Measurements from ENCODE around the gene TRERF1. TPM values are rescaled to one million over a fixed set of nuclear protein-coding genes. Genes with fewer than 3 reads are reported as not detected.
A peak's percentile ranks its signal among the peaks of the same experiment; 100 is the strongest.

The TRERF1 gene
- total and polyA plus RNA-seq, 2 of the 8 experiments (the other 6 are each of a cell fraction or from before 2014, with no cell fraction given): 10.8 to 21.5 TPM

DNA sequence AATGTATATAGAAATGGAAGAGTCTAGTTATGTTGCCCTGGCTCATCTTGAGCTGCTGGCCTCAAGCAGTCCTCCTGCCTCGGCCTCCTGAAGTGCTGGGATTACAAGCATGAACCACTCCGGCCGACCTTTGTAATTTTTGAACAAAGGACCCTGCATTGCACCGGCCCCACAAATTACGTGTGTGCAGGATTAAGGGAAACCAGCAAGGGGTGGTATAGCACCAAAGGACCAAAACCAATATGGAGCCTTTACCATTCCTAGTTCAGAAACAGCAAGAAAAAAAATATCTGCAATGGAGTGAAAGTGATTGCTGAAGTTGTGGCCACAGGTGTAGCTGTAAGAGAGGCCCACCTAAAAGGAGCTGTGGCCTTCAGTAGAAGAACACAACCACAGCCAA is 8.2 kb upstream of the TRERF1 start:
- Histone ChIP-seq H3K4me2 (ENCODE audit: insufficient read depth in 1 of 2, low read depth in 2 of 2, low read length in 2 of 2) (no peak overlapping the region), H2AK5ac (ENCODE audit: low read depth, low read length) (no peak overlapping the region), H2BK120ac (replicated peaks; ENCODE audit: low read depth, low read length) (no peak overlapping the region), H2BK5ac (ENCODE audit: low read depth, low read length) (no peak overlapping the region; the same call in 1 of the 2 replicates), H3K4me1 (replicated peaks in 1 of 4; ENCODE audit: control insufficient read depth in 3 of 4, insufficient read depth in 4 of 4, low read length in 3 of 4) (peaks cover 0 to 8% (median 5%) of the 10 kb centered on the region in 4 experiments; a peak in 5 of 7 replicates), H3K4me3 (ENCODE audit: extremely low read depth in 1 of 4, insufficient read depth in 2 of 4, low read depth in 3 of 4, low read length in 4 of 4) (no peak overlapping the region), H3K79me2 (ENCODE audit: control insufficient read depth in 1 of 2, insufficient read depth in 2 of 2, low read length in 2 of 2) (no peaks in the 10 kb centered on the region), H3K4ac (replicated peaks; ENCODE audit: insufficient read length, low read depth, low read length) (peak overlapping the region; percentile 32), H3K9me3 (ENCODE audit: insufficient read depth in 2 of 2, low read depth in 1 of 2, low read length in 1 of 2) (no peaks in the 10 kb centered on the region), H3K36me3 (ENCODE audit: control insufficient read depth in 2 of 4, insufficient read depth in 4 of 4, low read length in 3 of 4) (no peaks in the 10 kb centered on the region), H2BK12ac (ENCODE audit: low read depth, low read length) (peak overlapping the region; percentile 80; the same call in 1 of the 2 replicates), H4K5ac (ENCODE audit: insufficient read length, low read depth, low read length) (no peak overlapping the region), H3K18ac (ENCODE audit: extremely low read depth, low read length) (no peak overlapping the region), H3K27ac (ENCODE audit: low read depth, low read length) (no peak overlapping the region), H3K27me3 (replicated peaks in 1 of 4; ENCODE audit: control insufficient read depth in 3 of 4, extremely low read depth in 1 of 4, insufficient read depth in 3 of 4, low read length in 3 of 4) (no peaks in the 10 kb centered on the region), H2BK20ac (ENCODE audit: low read length) (no peak overlapping the region), H3K79me1 (ENCODE audit: low read depth, low read length) (no peaks in the 10 kb centered on the region), H4K91ac (replicated peaks; ENCODE audit: insufficient read length, low read length) (peak overlapping the region; percentile 74), H4K8ac (ENCODE audit: extremely low read depth, insufficient read depth, low read length) (no peak overlapping the region), H3K14ac (ENCODE audit: insufficient read length) (no peak overlapping the region), H2BK15ac (ENCODE audit: low read length) (no peak overlapping the region), H4K20me1 (replicated peaks in 1 of 2; ENCODE audit: control insufficient read depth in 1 of 2, insufficient read depth in 2 of 2, low read length in 2 of 2) (no peaks in the 10 kb centered on the region), H2AFZ (ENCODE audit: low read length) (no peak overlapping the region; the same call in 1 of the 2 replicates), H3K23me2 (ENCODE audit: low read depth, low read length) (no peaks in the 10 kb centered on the region), H3K9ac (replicated peaks in 1 of 4; ENCODE audit: extremely low read depth in 1 of 4, low read depth in 3 of 4, low read length in 3 of 4) (no peak overlapping the region), H3K56ac (replicated peaks; ENCODE audit: insufficient read length, low read depth, low read length) (no peak overlapping the region), H3K23ac (ENCODE audit: insufficient read length) (no peak overlapping the region)
- DNase-seq (ENCODE audit: low read depth in 1 of 2, low spot score in 2 of 2): no peak
- POLR2A ChIA-PET (ENCODE audit: partially characterized antibody): no interaction called here
- 94% methylated on average over 5 of the region's 5 CpGs; no CpG with 5 or more reads in 1 of the 2 experiments for WGBS, 2 experiments (ENCODE audit: extremely low coverage in 1 of 2, insufficient coverage in 1 of 2, insufficient read length in 1 of 2, insufficient replicate concordance in 2 of 2, low coverage in 1 of 2, low lambda C conversion rate in 2 of 2, missing lambda C conversion rate in 1 of 2)
- CTCF ChIA-PET (ENCODE audit: partially characterized antibody): interaction anchor here (1.0 to 1.3 kb wide), 4 partner anchors 19 to 88 kb away, joined by 3 to 7 read pairs (median 3); no protein-coding TSS in a partner anchor
- FAIRE-seq: no peak
- TF ChIP-seq SAP30 (IDR thresholded peaks at IDR 0.05; ENCODE audit: insufficient read depth, insufficient replicate concordance, low read length) (no peak), NRF1 (IDR thresholded peaks at IDR 0.05; ENCODE audit: low read depth, low read length) (no peak), TEAD4 (IDR thresholded peaks at IDR 0.05; ENCODE audit: low read depth, low read length) (no peak), BACH1 (IDR thresholded peaks at IDR 0.05; ENCODE audit: low read length) (no peak), EGR1 (IDR thresholded peaks at IDR 0.05; ENCODE audit: borderline replicate concordance, low read depth, low read length) (no peak), CBX8 (IDR thresholded peaks at IDR 0.05; ENCODE audit: borderline replicate concordance, low read depth, low read length) (no peak), KDM1A (IDR thresholded peaks at IDR 0.05; ENCODE audit: borderline replicate concordance, low read length) (no peak), KDM4A (IDR thresholded peaks at IDR 0.05; ENCODE audit: low read depth, low read length, severe bottlenecking) (no peak)
- TF ChIP-seq, protein P1, sequence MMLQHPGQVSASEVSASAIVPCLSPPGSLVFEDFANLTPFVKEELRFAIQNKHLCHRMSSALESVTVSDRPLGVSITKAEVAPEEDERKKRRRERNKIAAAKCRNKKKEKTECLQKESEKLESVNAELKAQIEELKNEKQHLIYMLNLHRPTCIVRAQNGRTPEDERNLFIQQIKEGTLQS (IDR thresholded peaks at IDR 0.05; ENCODE audit: insufficient read depth, low read depth, low read length): no peak
- TF ChIP-seq, protein P2, sequence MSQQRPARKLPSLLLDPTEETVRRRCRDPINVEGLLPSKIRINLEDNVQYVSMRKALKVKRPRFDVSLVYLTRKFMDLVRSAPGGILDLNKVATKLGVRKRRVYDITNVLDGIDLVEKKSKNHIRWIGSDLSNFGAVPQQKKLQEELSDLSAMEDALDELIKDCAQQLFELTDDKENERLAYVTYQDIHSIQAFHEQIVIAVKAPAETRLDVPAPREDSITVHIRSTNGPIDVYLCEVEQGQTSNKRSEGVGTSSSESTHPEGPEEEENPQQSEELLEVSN (IDR thresholded peaks at IDR 0.05): no peak

Measured in H1 (cell line).